ENCODE results near the gene ING3.

GRCh38 chr7:121006711-121007315 lies 56.2 kb downstream of the ING3 start:
- TF ChIP-seq CTCF (IDR thresholded peaks at IDR 0.05; ENCODE audit: low read depth, low read length) (no peak), EZH2phosphoT487 (IDR thresholded peaks at IDR 0.05; ENCODE audit: low read depth) (no peak)

Measured in OCI-LY3 (cell line).